Measurements from ENCODE around the gene OTUD1.

DNA sequence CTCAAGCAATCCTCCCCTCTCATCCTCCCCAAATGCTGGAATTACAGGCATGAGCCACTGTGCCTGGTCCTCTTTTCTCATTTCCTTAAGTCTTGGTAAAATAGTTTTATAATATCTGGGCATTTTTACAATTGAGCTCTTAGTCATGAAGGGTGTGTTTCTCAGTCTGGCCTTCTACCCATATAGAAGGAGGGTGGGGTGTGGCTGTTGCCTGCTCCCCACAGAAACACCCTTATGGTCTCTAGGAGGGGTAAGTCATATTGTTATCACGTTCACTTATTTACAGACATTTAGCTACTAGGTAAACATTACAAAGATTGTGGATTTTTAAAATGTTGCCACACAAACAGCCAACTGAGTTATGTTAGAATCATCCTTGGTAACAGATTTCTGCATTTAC, 6.7 kb upstream of the OTUD1 start:
- TF ChIP-seq POLR2A (IDR thresholded peaks at IDR 0.05; ENCODE audit: low read depth, low read length) (no peak), POLR2AphosphoS5 (IDR thresholded peaks at IDR 0.05; ENCODE audit: low read depth, low read length) (no peak), TAF1 (IDR thresholded peaks at IDR 0.05; ENCODE audit: low read depth, low read length) (no peak), POU2F2 (IDR thresholded peaks at IDR 0.05; ENCODE audit: low read depth, low read length) (no peak)
